ENCODE measurements around the gene SPATA17.
A peak's percentile ranks its signal among the peaks of the same experiment; 100 is the strongest.

Gene SPATA17

GRCh38 chr1:217888328-217888727, 257.2 kb downstream of the SPATA17 start:
- H3K4me3 ChIP-seq (replicated peaks; ENCODE audit: low read depth, low read length), result no peak overlapping the region
- no peaks in the 10 kb centered on the region; the same call in 1 of the 2 replicates for H3K27me3 ChIP-seq (replicated peaks; ENCODE audit: control insufficient read depth, insufficient read depth, low read length)
- no peak for DNase-seq (ENCODE audit: extremely low read depth, insufficient read length)
- no peaks in the 10 kb centered on the region for H3K36me3 ChIP-seq (ENCODE audit: control insufficient read depth, insufficient read depth, low read length)
- TF ChIP-seq, protein P1, sequence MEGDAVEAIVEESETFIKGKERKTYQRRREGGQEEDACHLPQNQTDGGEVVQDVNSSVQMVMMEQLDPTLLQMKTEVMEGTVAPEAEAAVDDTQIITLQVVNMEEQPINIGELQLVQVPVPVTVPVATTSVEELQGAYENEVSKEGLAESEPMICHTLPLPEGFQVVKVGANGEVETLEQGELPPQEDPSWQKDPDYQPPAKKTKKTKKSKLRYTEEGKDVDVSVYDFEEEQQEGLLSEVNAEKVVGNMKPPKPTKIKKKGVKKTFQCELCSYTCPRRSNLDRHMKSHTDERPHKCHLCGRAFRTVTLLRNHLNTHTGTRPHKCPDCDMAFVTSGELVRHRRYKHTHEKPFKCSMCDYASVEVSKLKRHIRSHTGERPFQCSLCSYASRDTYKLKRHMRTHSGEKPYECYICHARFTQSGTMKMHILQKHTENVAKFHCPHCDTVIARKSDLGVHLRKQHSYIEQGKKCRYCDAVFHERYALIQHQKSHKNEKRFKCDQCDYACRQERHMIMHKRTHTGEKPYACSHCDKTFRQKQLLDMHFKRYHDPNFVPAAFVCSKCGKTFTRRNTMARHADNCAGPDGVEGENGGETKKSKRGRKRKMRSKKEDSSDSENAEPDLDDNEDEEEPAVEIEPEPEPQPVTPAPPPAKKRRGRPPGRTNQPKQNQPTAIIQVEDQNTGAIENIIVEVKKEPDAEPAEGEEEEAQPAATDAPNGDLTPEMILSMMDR (IDR thresholded peaks at IDR 0.05; ENCODE audit: insufficient read depth, low read length, poor library complexity, severe bottlenecking), result no peak

DNA sequence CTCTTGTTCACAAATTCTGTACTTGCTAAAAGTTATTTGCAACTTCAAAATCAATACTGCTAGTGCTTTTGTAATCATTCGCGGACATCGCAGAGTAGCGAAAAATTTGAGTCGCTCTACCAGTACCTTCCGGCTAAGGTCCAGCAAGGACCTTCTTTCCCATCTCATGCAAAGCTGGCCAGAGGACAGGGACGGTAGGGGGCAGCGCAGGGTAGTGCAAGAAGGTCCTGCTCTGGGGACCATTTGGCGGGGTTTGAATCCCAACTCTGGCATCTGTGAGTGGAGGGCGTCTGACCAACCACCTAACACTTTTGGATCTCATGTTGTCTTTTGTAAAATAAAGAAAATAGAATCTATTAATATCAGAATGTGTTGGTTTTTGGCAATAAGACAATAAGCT, 258.3 kb downstream of the SPATA17 start:
- H3K27me3 ChIP-seq (replicated peaks; ENCODE audit: control insufficient read depth, insufficient read depth, low read length), result no peaks in the 10 kb centered on the region; the same call in 1 of the 2 replicates
- TF ChIP-seq, protein P1 (IDR thresholded peaks at IDR 0.05; ENCODE audit: insufficient read depth, low read length, poor library complexity, severe bottlenecking), result peak; percentile 13
- H3K36me3 ChIP-seq (ENCODE audit: control insufficient read depth, insufficient read depth, low read length), result no peaks in the 10 kb centered on the region
- no peak for DNase-seq (ENCODE audit: extremely low read depth, insufficient read length)
- no peak overlapping the region for H3K4me3 ChIP-seq (replicated peaks; ENCODE audit: low read depth, low read length)

GRCh38 chr1:217891966-217892365, 260.8 kb downstream of the SPATA17 start:
- DNase-seq (ENCODE audit: extremely low read depth, insufficient read length), result no peak
- H3K36me3 ChIP-seq (ENCODE audit: control insufficient read depth, insufficient read depth, low read length), result no peaks in the 10 kb centered on the region
- no peaks in the 10 kb centered on the region; the same call in 1 of the 2 replicates for H3K27me3 ChIP-seq (replicated peaks; ENCODE audit: control insufficient read depth, insufficient read depth, low read length)
- TF ChIP-seq, protein P1 (IDR thresholded peaks at IDR 0.05; ENCODE audit: insufficient read depth, low read length, poor library complexity, severe bottlenecking), result no peak
- no peak overlapping the region for H3K4me3 ChIP-seq (replicated peaks; ENCODE audit: low read depth, low read length)

DNA sequence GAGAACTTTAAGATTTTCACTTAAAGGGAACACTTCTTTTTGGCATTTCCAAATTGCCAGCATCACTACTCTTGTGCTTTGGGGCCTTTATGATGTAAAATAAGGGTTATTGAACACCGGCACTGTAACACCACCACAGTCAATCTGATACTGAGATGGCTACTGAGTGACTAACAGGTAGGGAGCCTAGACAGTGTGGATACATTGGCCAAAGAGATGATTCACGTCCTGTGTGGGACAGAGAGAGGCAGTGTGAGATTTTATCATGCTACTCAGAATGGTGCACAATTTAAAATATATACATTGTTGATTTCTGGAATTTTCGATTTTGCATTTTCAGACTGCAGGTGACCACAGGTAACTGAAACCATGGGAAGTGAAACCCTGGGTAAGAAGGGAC, 261.6 kb downstream of the SPATA17 start:
- Histone ChIP-seq H3K4me3 (replicated peaks; ENCODE audit: low read depth, low read length) (no peak overlapping the region), H3K27me3 (replicated peaks; ENCODE audit: control insufficient read depth, insufficient read depth, low read length) (no peaks in the 10 kb centered on the region; the same call in 1 of the 2 replicates), H3K36me3 (ENCODE audit: control insufficient read depth, insufficient read depth, low read length) (no peaks in the 10 kb centered on the region)
- DNase-seq (ENCODE audit: extremely low read depth, insufficient read length), result no peak
- TF ChIP-seq, protein P1 (IDR thresholded peaks at IDR 0.05; ENCODE audit: insufficient read depth, low read length, poor library complexity, severe bottlenecking), result no peak

- H3K36me3 ChIP-seq (ENCODE audit: control insufficient read depth, insufficient read depth, low read length), result no peaks in the 10 kb centered on the region
- TF ChIP-seq, protein P1 (IDR thresholded peaks at IDR 0.05; ENCODE audit: insufficient read depth, low read length, poor library complexity, severe bottlenecking), result no peak
- DNase-seq (ENCODE audit: extremely low read depth, insufficient read length), result no peak
- no peak overlapping the region for H3K4me3 ChIP-seq (replicated peaks; ENCODE audit: low read depth, low read length)
- H3K27me3 ChIP-seq (replicated peaks; ENCODE audit: control insufficient read depth, insufficient read depth, low read length), result no peaks in the 10 kb centered on the region
Observed at GRCh38 chr1:217895841-217896240, 264.7 kb downstream of the SPATA17 start.

- DNase-seq (ENCODE audit: extremely low read depth, insufficient read length), result no peak
- Histone ChIP-seq H3K27me3 (replicated peaks; ENCODE audit: control insufficient read depth, insufficient read depth, low read length) (no peaks in the 10 kb centered on the region), H3K4me3 (replicated peaks; ENCODE audit: low read depth, low read length) (no peak overlapping the region), H3K36me3 (ENCODE audit: control insufficient read depth, insufficient read depth, low read length) (no peaks in the 10 kb centered on the region)
- TF ChIP-seq, protein P1 (IDR thresholded peaks at IDR 0.05; ENCODE audit: insufficient read depth, low read length, poor library complexity, severe bottlenecking), result no peak
Observed at GRCh38 chr1:217896490-217896889, 265.3 kb downstream of the SPATA17 start.
